ENCODE results near the gene ZC3H13. TPM values are rescaled to one million over a fixed set of nuclear protein-coding genes. Genes with fewer than 3 reads are reported as not detected.

ZC3H13 gene
- total RNA-seq, 1 donor from 2014 or later: 44.9 TPM

- H3K27ac Mint-ChIP-seq (ENCODE audit: unreplicated experiment): no peak overlapping the region
- H3K27me3 Mint-ChIP-seq (ENCODE audit: unreplicated experiment): peaks cover 6% of the 10 kb centered on the region
- peaks cover 24% of the 10 kb centered on the region for H3K4me1 Mint-ChIP-seq (ENCODE audit: unreplicated experiment)
- H3K4me3 Mint-ChIP-seq (ENCODE audit: unreplicated experiment): peak overlapping the region; percentile 37
- no peak for DNase-seq (ENCODE audit: low spot score)
- no peaks in the 10 kb centered on the region for H3K36me3 Mint-ChIP-seq (ENCODE audit: low read depth, unreplicated experiment)
- no peaks in the 10 kb centered on the region for H3K9me3 Mint-ChIP-seq (ENCODE audit: unreplicated experiment)
- no peak for TF ChIP-seq CTCF (IDR thresholded peaks at IDR 0.05; ENCODE audit: unreplicated experiment)
Observed at GRCh38 chr13:46100191-46100815, 47.8 kb upstream of the ZC3H13 start.

- Mint-ChIP-seq H3K27me3 (ENCODE audit: unreplicated experiment) (peaks cover 6% of the 10 kb centered on the region), H3K4me3 (ENCODE audit: unreplicated experiment) (no peak overlapping the region), H3K9me3 (ENCODE audit: unreplicated experiment) (no peaks in the 10 kb centered on the region), H3K36me3 (ENCODE audit: low read depth, unreplicated experiment) (no peaks in the 10 kb centered on the region), H3K4me1 (ENCODE audit: unreplicated experiment) (peaks cover 24% of the 10 kb centered on the region), H3K27ac (ENCODE audit: unreplicated experiment) (no peak overlapping the region)
- no peak for TF ChIP-seq CTCF (IDR thresholded peaks at IDR 0.05; ENCODE audit: unreplicated experiment)
- no peak for DNase-seq (ENCODE audit: low spot score)
Observed at GRCh38 chr13:46097663-46098062, 45.1 kb upstream of the ZC3H13 start.

GRCh38 chr13:46097015-46097414 lies 44.5 kb upstream of the ZC3H13 start:
- Mint-ChIP-seq H3K4me1 (ENCODE audit: unreplicated experiment) (peaks cover 21% of the 10 kb centered on the region), H3K9me3 (ENCODE audit: unreplicated experiment) (no peaks in the 10 kb centered on the region), H3K4me3 (ENCODE audit: unreplicated experiment) (no peak overlapping the region), H3K36me3 (ENCODE audit: low read depth, unreplicated experiment) (no peaks in the 10 kb centered on the region), H3K27ac (ENCODE audit: unreplicated experiment) (no peak overlapping the region), H3K27me3 (ENCODE audit: unreplicated experiment) (peaks cover 6% of the 10 kb centered on the region)
- no peak for TF ChIP-seq CTCF (IDR thresholded peaks at IDR 0.05; ENCODE audit: unreplicated experiment)
- no peak for DNase-seq (ENCODE audit: low spot score)

GRCh38 chr13:46094478-46094877 lies 41.9 kb upstream of the ZC3H13 start:
- no peak for DNase-seq (ENCODE audit: low spot score)
- TF ChIP-seq CTCF (IDR thresholded peaks at IDR 0.05; ENCODE audit: unreplicated experiment): no peak
- no peak overlapping the region for H3K27ac Mint-ChIP-seq (ENCODE audit: unreplicated experiment)
- no peak overlapping the region for H3K4me3 Mint-ChIP-seq (ENCODE audit: unreplicated experiment)
- no peaks in the 10 kb centered on the region for H3K9me3 Mint-ChIP-seq (ENCODE audit: unreplicated experiment)
- peaks cover 8% of the 10 kb centered on the region for H3K4me1 Mint-ChIP-seq (ENCODE audit: unreplicated experiment)
- H3K27me3 Mint-ChIP-seq (ENCODE audit: unreplicated experiment): peaks cover 6% of the 10 kb centered on the region
- H3K36me3 Mint-ChIP-seq (ENCODE audit: low read depth, unreplicated experiment): no peaks in the 10 kb centered on the region

GRCh38 chr13:46088821-46089562 lies 36.4 kb upstream of the ZC3H13 start:
- H3K27me3 Mint-ChIP-seq (ENCODE audit: unreplicated experiment): no peaks in the 10 kb centered on the region
- no peaks in the 10 kb centered on the region for H3K4me1 Mint-ChIP-seq (ENCODE audit: unreplicated experiment)
- H3K4me3 Mint-ChIP-seq (ENCODE audit: unreplicated experiment): no peak overlapping the region
- H3K27ac Mint-ChIP-seq (ENCODE audit: unreplicated experiment): no peak overlapping the region
- no peaks in the 10 kb centered on the region for H3K36me3 Mint-ChIP-seq (ENCODE audit: low read depth, unreplicated experiment)
- H3K9me3 Mint-ChIP-seq (ENCODE audit: unreplicated experiment): no peaks in the 10 kb centered on the region
- no peak for DNase-seq (ENCODE audit: low spot score)
- TF ChIP-seq CTCF (IDR thresholded peaks at IDR 0.05; ENCODE audit: unreplicated experiment): no peak
